IPS-18c (cell line): ENCODE measurements around the gene NTNG1.

ENCODE experiments used
- H3K4me3 ChIP-seq: 2 replicates; pipeline ENCODE4 v1.7.0; 2013; ENCODE audit warnings: low read depth, mild to moderate bottlenecking, low read length, moderate library complexity; ENCODE audit not compliant: insufficient read depth
- H3K9me3 ChIP-seq: one replicate; pipeline ENCODE4 v1.6.1; 2013; ENCODE audit warnings: mild to moderate bottlenecking, low read length, moderate library complexity; ENCODE audit not compliant: control insufficient read depth, insufficient read depth

Gene NTNG1

DNA sequence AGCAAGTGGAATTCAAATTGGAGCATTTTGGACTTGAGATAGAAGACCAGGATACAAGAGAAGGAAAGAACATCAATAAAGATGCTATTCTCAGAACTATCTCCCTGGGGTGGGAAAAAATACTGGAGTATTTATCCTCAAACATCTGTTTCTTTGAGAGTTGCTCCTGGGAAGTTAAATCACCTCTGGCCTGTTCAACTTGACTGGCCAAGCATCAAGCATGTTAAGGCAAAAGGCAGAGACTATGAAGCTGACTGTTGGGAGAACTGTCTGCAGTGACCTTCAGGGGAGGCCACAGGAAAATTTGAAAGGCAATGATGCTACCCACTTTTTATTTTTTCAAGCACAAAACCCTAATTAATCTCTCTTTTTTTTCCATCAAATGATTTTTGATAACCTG, 239.0 kb downstream of the NTNG1 start:
- H3K4me3 ChIP-seq = no peak overlapping the region
- H3K9me3 ChIP-seq = no peaks in the 10 kb centered on the region

DNA sequence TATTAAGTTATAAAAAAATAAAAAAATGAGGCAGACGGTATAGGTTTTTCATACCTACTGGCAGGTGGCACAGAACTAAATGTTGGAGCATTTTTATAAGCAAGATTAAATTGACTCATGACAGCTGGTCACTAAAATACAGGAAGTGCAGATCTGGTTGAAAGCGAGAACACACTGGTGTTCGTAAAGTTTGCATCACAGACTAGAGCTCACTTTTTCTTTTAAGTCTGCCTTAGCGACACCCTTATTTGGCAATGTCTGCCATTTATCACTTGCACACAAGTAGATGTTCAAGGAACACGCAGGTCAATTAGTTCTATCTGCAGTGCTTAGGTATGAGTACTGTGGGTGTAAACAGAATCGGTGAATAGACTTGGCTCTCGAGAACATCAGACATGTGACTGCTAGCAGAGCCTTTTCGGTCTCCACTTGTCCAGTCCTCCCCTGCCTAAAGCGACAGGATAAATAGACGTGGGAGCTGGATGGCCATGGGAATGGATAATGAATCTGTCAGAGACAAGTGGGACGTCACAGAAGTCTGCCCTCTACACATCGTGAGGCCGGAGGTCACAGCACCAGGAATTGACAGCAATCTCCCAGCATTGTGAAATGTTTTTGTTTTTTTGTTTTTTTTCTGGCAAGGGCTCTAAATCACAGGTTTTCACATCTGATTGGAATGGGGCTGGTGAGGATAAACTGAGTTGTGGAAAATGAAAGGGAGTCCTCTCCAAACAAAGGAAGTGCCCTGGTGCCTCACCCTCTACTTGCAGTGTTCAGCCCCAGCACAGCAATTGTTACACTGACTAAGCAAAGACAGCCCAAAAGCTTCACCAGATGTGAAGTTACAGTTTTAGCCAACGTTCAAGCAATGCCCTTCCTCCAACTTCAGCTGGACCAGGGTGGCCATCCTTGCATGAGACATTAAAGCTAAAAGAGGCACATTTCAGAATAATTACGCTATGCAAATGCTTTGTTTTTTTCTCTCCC, 248.9 kb downstream of the NTNG1 start:
- H3K9me3 ChIP-seq = no peaks in the 10 kb centered on the region
- no peak overlapping the region for H3K4me3 ChIP-seq

DNA sequence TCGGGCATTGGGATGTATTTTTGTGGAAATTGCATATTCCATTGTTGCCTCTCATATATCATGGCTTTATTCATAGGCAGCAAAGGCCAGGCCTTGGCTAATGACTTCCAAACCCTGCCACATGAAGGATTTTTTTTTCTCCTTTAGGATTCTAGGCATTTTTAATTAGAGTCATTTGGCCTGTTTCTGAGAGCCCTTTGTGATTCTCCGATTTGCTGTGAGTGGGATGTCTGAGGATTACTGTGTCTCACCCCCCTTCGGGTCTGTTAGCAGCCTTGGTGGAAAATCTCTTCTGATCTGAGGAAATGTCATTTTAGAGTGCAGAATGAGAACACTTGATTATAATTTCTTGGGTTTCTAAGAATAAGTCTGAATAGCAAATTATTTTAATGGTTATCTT, 253.5 kb downstream of the NTNG1 start:
- H3K9me3 ChIP-seq = no peaks in the 10 kb centered on the region
- H3K4me3 ChIP-seq = no peak overlapping the region

DNA sequence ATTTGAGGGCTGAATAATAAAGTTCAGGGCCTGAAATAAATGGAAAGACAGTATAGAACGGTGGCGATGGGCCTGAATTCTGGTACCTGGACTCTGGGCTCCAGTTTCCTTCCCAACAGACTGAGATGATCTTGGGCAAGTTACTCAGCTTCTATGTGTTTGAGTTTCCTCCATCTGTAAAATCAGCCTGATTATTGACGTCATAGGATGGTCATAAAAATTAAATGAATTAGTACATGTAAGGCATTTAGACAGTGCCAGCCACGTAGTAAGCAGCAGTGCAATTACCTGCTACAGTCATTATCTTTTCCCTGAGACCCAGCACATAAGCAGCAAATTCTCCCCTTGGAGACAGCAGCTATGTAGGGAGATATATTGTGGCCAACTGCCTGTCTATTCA, 260.9 kb downstream of the NTNG1 start:
- H3K4me3 ChIP-seq = no peak overlapping the region
- no peaks in the 10 kb centered on the region for H3K9me3 ChIP-seq

- H3K4me3 ChIP-seq = no peak overlapping the region
- H3K9me3 ChIP-seq = no peaks in the 10 kb centered on the region
Observed at GRCh38 chr1:107404756-107405155, 263.9 kb downstream of the NTNG1 start.

- no peaks in the 10 kb centered on the region for H3K9me3 ChIP-seq
- H3K4me3 ChIP-seq = no peak overlapping the region
Observed at GRCh38 chr1:107405236-107405635, 264.4 kb downstream of the NTNG1 start.

- H3K4me3 ChIP-seq = no peak overlapping the region
- H3K9me3 ChIP-seq = no peaks in the 10 kb centered on the region
Observed at GRCh38 chr1:107407011-107407410, 266.2 kb downstream of the NTNG1 start.

- H3K4me3 ChIP-seq = no peak overlapping the region
- H3K9me3 ChIP-seq = no peaks in the 10 kb centered on the region
Observed at GRCh38 chr1:107413546-107413945, 272.7 kb downstream of the NTNG1 start.

GRCh38 chr1:107413951-107414350, 273.1 kb downstream of the NTNG1 start:
- H3K4me3 ChIP-seq = no peak overlapping the region
- no peaks in the 10 kb centered on the region for H3K9me3 ChIP-seq

GRCh38 chr1:107414550-107414949, 273.7 kb downstream of the NTNG1 start:
- H3K9me3 ChIP-seq = no peaks in the 10 kb centered on the region
- H3K4me3 ChIP-seq = no peak overlapping the region

DNA sequence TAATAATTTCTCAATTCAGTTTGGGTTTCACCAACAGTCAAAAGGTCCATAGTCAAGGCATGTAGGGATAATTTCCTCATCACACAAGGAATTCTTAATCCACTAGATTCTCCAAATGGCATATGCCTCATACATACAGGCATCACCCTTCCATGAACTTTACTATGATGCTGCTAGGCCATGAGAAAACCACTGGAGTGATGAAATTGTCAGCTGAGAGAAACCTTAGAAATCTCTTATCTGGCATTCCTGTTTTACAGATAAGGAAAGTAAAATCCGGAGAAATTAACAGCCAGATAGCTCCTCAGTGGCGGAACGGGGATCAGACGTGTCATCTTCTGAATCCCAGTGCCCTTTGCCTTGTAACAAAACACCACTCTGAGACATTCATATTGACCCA, 274.4 kb downstream of the NTNG1 start:
- H3K4me3 ChIP-seq = no peak overlapping the region
- no peaks in the 10 kb centered on the region for H3K9me3 ChIP-seq

DNA sequence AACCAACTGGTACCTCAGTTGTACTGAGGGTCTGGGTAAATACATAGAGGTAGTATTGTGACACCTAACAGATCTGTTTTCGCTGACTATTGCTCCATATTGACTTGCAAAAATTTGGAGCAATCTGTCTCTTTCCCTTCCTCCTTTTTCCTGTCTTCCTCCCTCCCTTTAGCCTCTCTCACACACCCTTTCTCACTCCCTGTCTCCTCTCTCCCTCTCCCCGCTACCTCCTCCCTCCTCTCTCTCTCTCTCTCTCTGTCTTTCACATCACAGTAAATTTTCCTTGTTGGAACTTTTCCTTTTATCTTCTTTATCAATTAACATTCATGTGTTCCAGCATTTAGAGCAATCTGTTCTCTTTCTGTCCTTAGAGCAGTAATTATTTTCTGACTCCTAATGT, 278.2 kb downstream of the NTNG1 start:
- Histone ChIP-seq H3K9me3 (no peaks in the 10 kb centered on the region), H3K4me3 (no peak overlapping the region)

DNA sequence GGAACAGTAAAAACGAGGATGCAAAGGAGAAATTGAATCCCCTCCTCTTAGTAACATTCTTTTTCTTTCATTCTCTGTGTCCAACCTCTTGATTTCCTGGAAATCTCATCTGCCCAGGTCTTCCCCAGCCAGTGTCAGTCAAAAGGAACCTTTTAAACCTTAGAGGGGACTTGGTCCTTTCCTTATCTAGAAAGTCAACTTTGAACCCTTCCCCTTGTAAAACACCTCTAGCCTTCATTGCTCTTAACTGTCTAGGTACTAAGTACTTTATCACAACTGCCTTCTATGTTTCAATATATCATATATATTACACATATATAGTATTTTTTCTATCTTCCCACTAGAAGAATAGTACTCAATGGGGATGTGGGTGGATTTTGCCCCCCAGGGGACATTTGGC, 282.1 kb downstream of the NTNG1 start:
- Histone ChIP-seq H3K4me3 (no peak overlapping the region), H3K9me3 (no peaks in the 10 kb centered on the region)

DNA sequence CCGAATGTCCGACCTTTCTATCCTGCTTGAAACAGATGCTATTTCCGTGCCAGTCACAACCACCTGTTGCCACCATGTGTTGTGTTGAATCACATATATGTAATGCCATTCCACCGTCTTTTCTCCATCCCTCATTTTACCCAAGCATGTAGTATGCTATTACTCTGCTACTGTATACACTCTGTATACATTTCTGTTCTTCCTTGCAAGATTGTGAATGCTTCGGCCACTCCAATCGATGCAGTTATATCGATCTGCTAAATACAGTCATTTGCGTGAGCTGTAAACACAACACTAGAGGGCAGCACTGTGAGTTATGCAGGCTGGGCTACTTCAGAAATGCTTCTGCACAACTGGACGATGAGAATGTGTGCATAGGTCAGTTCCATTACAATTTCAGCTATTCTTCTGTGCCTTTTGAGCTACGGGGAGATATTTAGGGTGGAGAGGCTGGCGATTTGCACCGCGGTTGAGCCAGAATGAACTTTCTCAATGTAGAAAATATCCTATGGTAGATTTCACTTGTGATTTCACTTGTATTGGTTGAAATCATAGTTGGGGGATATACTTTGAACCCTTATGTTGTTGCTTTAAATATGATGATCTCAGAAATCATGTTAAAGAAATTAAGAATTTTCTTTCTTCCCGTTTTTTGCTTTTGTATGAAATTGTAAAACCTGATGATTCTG, 289.8 kb downstream of the NTNG1 start:
- Histone ChIP-seq H3K9me3 (no peaks in the 10 kb centered on the region), H3K4me3 (no peak overlapping the region)

DNA sequence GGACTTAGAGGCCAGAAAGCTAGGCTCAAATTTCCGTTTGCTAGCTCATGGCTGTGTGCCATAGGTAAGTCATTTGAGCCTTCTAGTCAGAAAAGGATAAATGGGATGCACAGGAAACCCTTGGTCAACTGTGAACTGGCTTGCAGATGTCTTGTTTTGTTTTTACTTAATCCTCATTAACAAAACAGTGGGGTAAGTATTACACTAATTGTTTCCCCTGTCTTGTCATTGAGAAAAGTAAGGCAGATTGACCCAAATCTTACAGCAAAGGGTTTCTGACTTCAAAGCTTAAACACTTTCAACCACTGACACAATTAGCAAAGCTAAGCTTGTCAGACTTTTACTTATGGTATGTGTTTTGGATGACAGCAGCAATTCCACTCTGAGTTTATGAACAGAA, 291.3 kb downstream of the NTNG1 start:
- Histone ChIP-seq H3K9me3 (no peaks in the 10 kb centered on the region), H3K4me3 (no peak overlapping the region)

- Histone ChIP-seq H3K4me3 (no peak overlapping the region), H3K9me3 (no peaks in the 10 kb centered on the region)
Observed at GRCh38 chr1:107433068-107433467, 292.2 kb downstream of the NTNG1 start.

GRCh38 chr1:107433635-107434360, 293.0 kb downstream of the NTNG1 start:
- Histone ChIP-seq H3K4me3 (no peak overlapping the region), H3K9me3 (no peaks in the 10 kb centered on the region)

DNA sequence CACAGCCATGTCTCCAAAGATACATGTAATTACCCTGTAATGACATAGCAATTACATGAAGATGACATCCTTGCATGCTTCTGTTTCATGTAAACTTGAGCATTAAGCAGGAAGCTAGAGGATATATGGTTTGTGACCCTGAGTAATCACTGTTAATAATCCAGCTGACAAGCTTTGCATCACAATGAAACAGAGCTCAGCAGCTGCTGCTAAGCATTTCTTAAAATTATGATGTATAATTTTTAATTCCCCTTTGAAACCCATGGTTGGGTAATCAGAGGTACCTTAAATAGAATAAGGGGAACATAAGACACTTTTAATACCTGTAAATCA, 293.5 kb downstream of the NTNG1 start:
- Histone ChIP-seq H3K9me3 (no peaks in the 10 kb centered on the region), H3K4me3 (no peak overlapping the region)
